HepG2 (cell line): ENCODE results near the gene DUS1L. TPM values are rescaled to one million over a fixed set of nuclear protein-coding genes. Genes with fewer than 3 reads are reported as not detected.

Source experiments
- ARNT2 ChIP-seq: sonication (generic); formaldehyde crosslinking; IDR thresholded peaks from 2 replicates; pipeline ENCODE4 v1.8.0; 2022; ENCODE audit warnings: mild to moderate bottlenecking, low read depth, missing genetic modification reagents, moderate library complexity
- ATF1 ChIP-seq: IDR thresholded peaks from 2 replicates; pipeline ENCODE4 v1.6.1; 2016; ENCODE audit warnings: mild to moderate bottlenecking, control low read depth
- IRF2 ChIP-seq: IDR thresholded peaks from 2 replicates; pipeline ENCODE4 v1.6.1; 2018; ENCODE audit warnings: missing genetic modification reagents, missing compliant biosample characterization
- KDM5B ChIP-seq: sonication (generic); formaldehyde crosslinking; IDR thresholded peaks from 2 replicates; pipeline ENCODE4 v1.4.0; 2020; ENCODE audit warnings: missing genetic modification reagents, mild to moderate bottlenecking, borderline replicate concordance
- KLF9 ChIP-seq: IDR thresholded peaks from 2 replicates; pipeline ENCODE4 v1.6.1; 2016; ENCODE audit warnings: low read depth
- NFE2L1 ChIP-seq: sonication (generic); formaldehyde crosslinking; IDR thresholded peaks from 2 replicates; pipeline ENCODE4 v1.4.0; 2020; ENCODE audit warnings: missing genetic modification reagents, mild to moderate bottlenecking, borderline replicate concordance
- NFKBIZ ChIP-seq: IDR thresholded peaks from 2 replicates; pipeline ENCODE4 v1.6.1; 2018; ENCODE audit warnings: missing genetic modification reagents, missing compliant biosample characterization
- PITX1 ChIP-seq: sonication (generic); formaldehyde crosslinking; IDR thresholded peaks from 2 replicates; pipeline ENCODE4 v1.5.1; 2020; ENCODE audit warnings: mild to moderate bottlenecking, missing genetic modification reagents
- SRY ChIP-seq: sonication (generic); formaldehyde crosslinking; IDR thresholded peaks from 2 replicates; pipeline ENCODE4 v1.8.0; 2022; ENCODE audit warnings: mild to moderate bottlenecking, missing genetic modification reagents
- TFDP2 ChIP-seq: sonication (generic); formaldehyde crosslinking; IDR thresholded peaks from 2 replicates; pipeline ENCODE4 v1.4.0; 2020; ENCODE audit warnings: missing genetic modification reagents
- ZNF230 ChIP-seq: sonication (generic); formaldehyde crosslinking; IDR thresholded peaks from 2 replicates; pipeline ENCODE4 v1.4.0; 2020; ENCODE audit warnings: mild to moderate bottlenecking, missing genetic modification reagents
- ZNF256 ChIP-seq: sonication (generic); formaldehyde crosslinking; conservative IDR thresholded peaks from 2 replicates; pipeline ENCODE4 v1.4.0; 2020; ENCODE audit warnings: missing genetic modification reagents
- ZNF44 ChIP-seq: sonication (generic); formaldehyde crosslinking; IDR thresholded peaks from 2 replicates; pipeline ENCODE4 v1.5.1; 2020; ENCODE audit warnings: mild to moderate bottlenecking, missing genetic modification reagents
- ZNF446 ChIP-seq: sonication (generic); formaldehyde crosslinking; IDR thresholded peaks from 2 replicates; pipeline ENCODE4 v1.5.0; 2020; ENCODE audit warnings: mild to moderate bottlenecking, missing genetic modification reagents
- ZNF543 ChIP-seq: sonication (generic); formaldehyde crosslinking; IDR thresholded peaks from 2 replicates; pipeline ENCODE4 v1.4.0; 2020; ENCODE audit warnings: mild to moderate bottlenecking, missing genetic modification reagents
- ZNF644 ChIP-seq: IDR thresholded peaks from 2 replicates; pipeline ENCODE4 v1.6.1; 2016; ENCODE audit warnings: low read depth
- polyA plus RNA-seq, 8 experiments: library from polyadenylated mRNA; depleted of rRNA in 3 of 8; stranded (reverse) in 7 of 8; unstranded in 1 of 8; fragments of >200 nt; fragmentation: Illumina TruSeq in 4 of 8; extraction: Trizol in 4 of 8; gene quantifications; 2 replicates each; pipeline versions ENCODE4 v1.2.1 to v1.2.3, GENCODE V29; 2011 to 2016; ENCODE audit warnings: low read depth in 4 of 8, missing spikeins in 1 of 8, mixed read lengths in 1 of 8; ENCODE audit not compliant: insufficient read depth in 1 of 8
- total RNA-seq, 5 experiments: library from RNA; depleted of rRNA; stranded (reverse); fragments of >200 nt; fragmentation: Illumina TruSeq; extraction: Trizol; gene quantifications; 2 replicates each; pipeline ENCODE4 v1.2.3, GENCODE V29; 2016; ENCODE audit warnings: low read depth in 1 of 5
- TF ChIP-seq, protein P1 (sequence below): sonication (generic); formaldehyde crosslinking; IDR thresholded peaks from 2 replicates; pipeline ENCODE4 v1.5.0; 2020; ENCODE audit warnings: missing genetic modification reagents, mild to moderate bottlenecking, borderline replicate concordance
- TF ChIP-seq, protein P2 (sequence below): sonication (generic); formaldehyde crosslinking; IDR thresholded peaks from 2 replicates; pipeline ENCODE4; 2020; ENCODE audit warnings: missing genetic modification reagents, mild to moderate bottlenecking, borderline replicate concordance
- TF ChIP-seq, protein P3 (sequence below): sonication (generic); formaldehyde crosslinking; IDR thresholded peaks from 2 replicates; pipeline ENCODE4 v1.4.0; 2020; ENCODE audit warnings: missing genetic modification reagents
- TF ChIP-seq, protein P4 (sequence below): sonication (generic); formaldehyde crosslinking; IDR thresholded peaks from 2 replicates; pipeline ENCODE4 v1.4.0; 2020; ENCODE audit warnings: missing genetic modification reagents, borderline replicate concordance

DUS1L gene
- total and polyA plus RNA-seq, 2 of the 13 experiments (the other 11 are each of a cell fraction or from before 2014, with no cell fraction given), result 81.0 to 109 TPM

DNA sequence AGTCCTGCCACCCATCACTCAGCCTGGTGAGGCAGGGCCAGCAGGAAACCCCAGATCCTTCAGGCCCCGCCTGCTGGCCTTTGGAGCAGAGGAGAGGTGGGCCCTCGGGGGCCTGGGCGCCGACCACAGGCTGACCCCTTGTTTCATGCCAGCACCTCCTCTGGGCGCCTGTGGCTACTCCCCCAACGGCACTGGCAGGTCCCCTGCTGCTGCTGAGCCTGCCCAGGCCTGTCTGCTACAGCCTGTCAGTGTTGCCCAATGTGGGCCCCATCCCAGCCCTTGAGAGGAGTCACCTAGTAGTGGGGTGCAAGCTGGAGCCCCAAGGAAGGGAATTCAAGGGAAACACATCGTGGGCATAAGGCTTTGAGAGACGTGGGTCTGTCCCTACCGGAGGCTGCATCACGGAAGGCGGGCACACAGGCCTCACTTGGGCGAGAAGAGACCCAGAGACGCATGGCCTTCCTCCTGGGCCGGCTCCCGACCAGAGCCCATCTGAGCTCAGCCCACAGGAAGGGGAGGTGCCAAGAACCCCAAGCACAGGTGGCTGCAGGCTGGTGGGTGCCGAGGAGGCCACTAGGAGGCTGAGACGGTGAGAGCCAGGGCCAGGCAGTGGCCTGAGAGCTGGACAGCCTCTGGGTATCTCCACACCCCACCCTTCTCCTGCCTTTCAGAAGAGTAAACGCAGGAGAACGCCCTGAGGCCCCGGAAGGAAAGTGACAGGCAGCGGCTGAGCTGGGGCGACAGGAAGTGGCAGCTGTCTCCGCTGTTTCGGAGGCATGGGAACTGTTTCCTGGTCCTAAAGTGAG is 40.5 kb upstream of the DUS1L start (continued):
- TF ChIP-seq ATF1 (CRISPR knock-in tag) (no peak), ZNF44 (CRISPR knock-in tag) (peak; percentile 93), TFDP2 (peak; percentile 50), NFE2L1 (CRISPR knock-in tag) (0 out of 2 replicates have a peak, but pooled peaks have one; percentile 28), ZNF543 (CRISPR knock-in tag) (peak; percentile 72; the same call in 1 of the 2 replicates), ZNF644 (CRISPR knock-in tag) (no peak), ARNT2 (peak; percentile 93), KLF9 (CRISPR knock-in tag) (peak; percentile 72; the same call in 1 of the 2 replicates), SRY (CRISPR knock-in tag) (peak; percentile 90), KDM5B (CRISPR knock-in tag) (peak; percentile 92), ZNF230 (peak; percentile 78; the same call in 1 of the 2 replicates), ZNF446 (0 out of 2 replicates have a peak, but pooled peaks have one; percentile 57), NFKBIZ (CRISPR knock-in tag) (peak; percentile 78), ZNF256 (CRISPR knock-in tag) (peak; percentile 71; the same call in 1 of the 2 replicates), PITX1 (peak; percentile 21), IRF2 (CRISPR knock-in tag) (peak; percentile 93; the same call in 1 of the 2 replicates)
- TF ChIP-seq, protein P1, sequence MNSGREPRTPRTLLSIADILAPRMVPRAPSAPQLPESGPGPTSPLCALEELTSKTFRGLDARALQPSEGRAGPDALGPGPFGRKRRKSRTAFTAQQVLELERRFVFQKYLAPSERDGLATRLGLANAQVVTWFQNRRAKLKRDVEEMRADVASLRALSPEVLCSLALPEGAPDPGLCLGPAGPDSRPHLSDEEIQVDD (CRISPR knock-in tag), result 0 out of 2 replicates have a peak, but pooled peaks have one; percentile 77
- TF ChIP-seq, protein P2, sequence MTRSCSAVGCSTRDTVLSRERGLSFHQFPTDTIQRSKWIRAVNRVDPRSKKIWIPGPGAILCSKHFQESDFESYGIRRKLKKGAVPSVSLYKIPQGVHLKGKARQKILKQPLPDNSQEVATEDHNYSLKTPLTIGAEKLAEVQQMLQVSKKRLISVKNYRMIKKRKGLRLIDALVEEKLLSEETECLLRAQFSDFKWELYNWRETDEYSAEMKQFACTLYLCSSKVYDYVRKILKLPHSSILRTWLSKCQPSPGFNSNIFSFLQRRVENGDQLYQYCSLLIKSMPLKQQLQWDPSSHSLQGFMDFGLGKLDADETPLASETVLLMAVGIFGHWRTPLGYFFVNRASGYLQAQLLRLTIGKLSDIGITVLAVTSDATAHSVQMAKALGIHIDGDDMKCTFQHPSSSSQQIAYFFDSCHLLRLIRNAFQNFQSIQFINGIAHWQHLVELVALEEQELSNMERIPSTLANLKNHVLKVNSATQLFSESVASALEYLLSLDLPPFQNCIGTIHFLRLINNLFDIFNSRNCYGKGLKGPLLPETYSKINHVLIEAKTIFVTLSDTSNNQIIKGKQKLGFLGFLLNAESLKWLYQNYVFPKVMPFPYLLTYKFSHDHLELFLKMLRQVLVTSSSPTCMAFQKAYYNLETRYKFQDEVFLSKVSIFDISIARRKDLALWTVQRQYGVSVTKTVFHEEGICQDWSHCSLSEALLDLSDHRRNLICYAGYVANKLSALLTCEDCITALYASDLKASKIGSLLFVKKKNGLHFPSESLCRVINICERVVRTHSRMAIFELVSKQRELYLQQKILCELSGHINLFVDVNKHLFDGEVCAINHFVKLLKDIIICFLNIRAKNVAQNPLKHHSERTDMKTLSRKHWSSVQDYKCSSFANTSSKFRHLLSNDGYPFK (CRISPR knock-in tag), result peak; percentile 74; the same call in 1 of the 2 replicates
- TF ChIP-seq, protein P3, sequence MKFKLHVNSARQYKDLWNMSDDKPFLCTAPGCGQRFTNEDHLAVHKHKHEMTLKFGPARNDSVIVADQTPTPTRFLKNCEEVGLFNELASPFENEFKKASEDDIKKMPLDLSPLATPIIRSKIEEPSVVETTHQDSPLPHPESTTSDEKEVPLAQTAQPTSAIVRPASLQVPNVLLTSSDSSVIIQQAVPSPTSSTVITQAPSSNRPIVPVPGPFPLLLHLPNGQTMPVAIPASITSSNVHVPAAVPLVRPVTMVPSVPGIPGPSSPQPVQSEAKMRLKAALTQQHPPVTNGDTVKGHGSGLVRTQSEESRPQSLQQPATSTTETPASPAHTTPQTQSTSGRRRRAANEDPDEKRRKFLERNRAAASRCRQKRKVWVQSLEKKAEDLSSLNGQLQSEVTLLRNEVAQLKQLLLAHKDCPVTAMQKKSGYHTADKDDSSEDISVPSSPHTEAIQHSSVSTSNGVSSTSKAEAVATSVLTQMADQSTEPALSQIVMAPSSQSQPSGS (CRISPR knock-in tag), result peak; percentile 64
- TF ChIP-seq, protein P4, sequence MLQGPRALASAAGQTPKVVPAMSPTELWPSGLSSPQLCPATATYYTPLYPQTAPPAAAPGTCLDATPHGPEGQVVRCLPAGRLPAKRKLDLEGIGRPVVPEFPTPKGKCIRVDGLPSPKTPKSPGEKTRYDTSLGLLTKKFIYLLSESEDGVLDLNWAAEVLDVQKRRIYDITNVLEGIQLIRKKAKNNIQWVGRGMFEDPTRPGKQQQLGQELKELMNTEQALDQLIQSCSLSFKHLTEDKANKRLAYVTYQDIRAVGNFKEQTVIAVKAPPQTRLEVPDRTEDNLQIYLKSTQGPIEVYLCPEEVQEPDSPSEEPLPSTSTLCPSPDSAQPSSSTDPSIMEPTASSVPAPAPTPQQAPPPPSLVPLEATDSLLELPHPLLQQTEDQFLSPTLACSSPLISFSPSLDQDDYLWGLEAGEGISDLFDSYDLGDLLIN (CRISPR knock-in tag), result 0 out of 2 replicates have a peak, but pooled peaks have one; percentile 76
